ENCODE measurements around the gene CNIH2.
"Not testable (repeated sequence)": the region's sequence is repeated elsewhere in the genome, so short reads cannot be mapped to it uniquely, and the experiment has no call there.

Gene CNIH2

GRCh38 chr11:66292543-66293332, 14.8 kb downstream of the CNIH2 start:
- DNase-seq, result no peak

- DNase-seq, result no peak
Measured at GRCh38 chr11:66293352-66293751, 15.4 kb downstream of the CNIH2 start.

GRCh38 chr11:66293777-66294625, 16.0 kb downstream of the CNIH2 start:
- no peak for DNase-seq

GRCh38 chr11:66294626-66295620, 16.9 kb downstream of the CNIH2 start:
- no peak for DNase-seq

GRCh38 chr11:66297610-66298009, 19.6 kb downstream of the CNIH2 start:
- no peak for DNase-seq

- DNase-seq, result no peak
Measured at GRCh38 chr11:66299186-66299585, 21.2 kb downstream of the CNIH2 start.

GRCh38 chr11:66302656-66303055, 24.7 kb downstream of the CNIH2 start:
- no peak for DNase-seq

GRCh38 chr11:66309475-66309874, 31.5 kb downstream of the CNIH2 start:
- no peak for DNase-seq

- DNase-seq, result no peak
Measured at GRCh38 chr11:66310324-66310723, 32.3 kb downstream of the CNIH2 start.

GRCh38 chr11:66310803-66311440, 32.9 kb downstream of the CNIH2 start:
- not testable (repeated sequence) for DNase-seq

GRCh38 chr11:66311470-66311964, 33.5 kb downstream of the CNIH2 start:
- DNase-seq, result no peak

- peak; percentile 88 for DNase-seq
Measured at GRCh38 chr11:66311965-66312548, 34.1 kb downstream of the CNIH2 start.

GRCh38 chr11:66312549-66313320, 34.8 kb downstream of the CNIH2 start:
- DNase-seq, result peak; percentile 86

GRCh38 chr11:66313321-66314185, 35.6 kb downstream of the CNIH2 start:
- no peak for DNase-seq

GRCh38 chr11:66314186-66314501, 36.2 kb downstream of the CNIH2 start:
- no peak for DNase-seq

- no peak for DNase-seq
Measured at GRCh38 chr11:66314561-66315497, 36.9 kb downstream of the CNIH2 start.

- no peak for DNase-seq
Measured at GRCh38 chr11:66315498-66315885, 37.5 kb downstream of the CNIH2 start.

GRCh38 chr11:66315921-66316811, 38.2 kb downstream of the CNIH2 start:
- no peak for DNase-seq
